DND-41 (cell line): ENCODE results near the gene ZNF576.
A peak's percentile ranks its signal among the peaks of the same experiment; 100 is the strongest.

Source experiments
- ATAC-seq: fragments of 200-7000 bp; cut with Tn5 transposase; 3 replicates; pipeline ENCODE4 v1.9.1; 2021; ENCODE audit warnings: low read depth; ENCODE audit not compliant: insufficient read depth
- DNase-seq: peaks from one replicate; pipeline ENCODE4 v3.0.0-alpha.2; 2020
- H2AFZ ChIP-seq: 2 replicates; pipeline ENCODE4 v1.6.0; 2012; ENCODE audit warnings: low read depth, low read length
- H3K27ac ChIP-seq: 2 replicates; pipeline ENCODE4 v1.5.1; 2012; ENCODE audit warnings: low read length, inconsistent platforms
- H3K27me3 ChIP-seq: fragments of 200-600 bp; sonication (generic); 2 replicates; pipeline ENCODE4 v1.6.0; 2012; ENCODE audit warnings: low read length, mild to moderate bottlenecking, inconsistent platforms; ENCODE audit not compliant: insufficient read depth, poor library complexity
- H3K36me3 ChIP-seq: 2 replicates; pipeline ENCODE4 v1.5.1; 2012; ENCODE audit warnings: low read length, inconsistent platforms; ENCODE audit not compliant: insufficient read depth
- H3K4me1 ChIP-seq: 2 replicates; pipeline ENCODE4 v1.5.1; 2012; ENCODE audit warnings: mild to moderate bottlenecking, low read length; ENCODE audit not compliant: insufficient read depth
- H3K4me2 ChIP-seq: 2 replicates; pipeline ENCODE4 v1.6.0; 2012; ENCODE audit warnings: mild to moderate bottlenecking, moderate library complexity, low read length, inconsistent platforms; ENCODE audit not compliant: insufficient read depth
- H3K4me3 ChIP-seq, 2 experiments: fragments of 200-600 bp in 1 of 2; shearing (Covaris generic) in 1 of 2; 2 replicates each; pipeline ENCODE4 v1.5.1; 2012 to 2016; ENCODE audit warnings: inconsistent platforms in 2 of 2, low read length in 2 of 2, mild to moderate bottlenecking in 2 of 2, low read depth in 1 of 2, moderate library complexity in 1 of 2
- H3K79me2 ChIP-seq: 2 replicates; pipeline ENCODE4 v1.6.0; 2012; ENCODE audit warnings: low read length, inconsistent platforms; ENCODE audit not compliant: insufficient read depth
- H3K9ac ChIP-seq: 2 replicates; pipeline ENCODE4 v1.6.0; 2012; ENCODE audit warnings: low read depth, mild to moderate bottlenecking, inconsistent platforms, low read length, moderate library complexity
- H3K9me3 ChIP-seq: 2 replicates; pipeline ENCODE4 v1.5.1; 2012; ENCODE audit warnings: low read length, moderate library complexity, mild to moderate bottlenecking, inconsistent platforms; ENCODE audit not compliant: insufficient read depth, severe bottlenecking
- H4K20me1 ChIP-seq: 2 replicates; pipeline ENCODE4 v1.6.0; 2012; ENCODE audit warnings: low read length; ENCODE audit not compliant: insufficient read depth
- CTCF ChIP-seq: IDR thresholded peaks from 2 replicates; pipeline ENCODE4 v1.5.1; 2012; ENCODE audit warnings: borderline replicate concordance, low read length, moderate library complexity, mild to moderate bottlenecking; ENCODE audit not compliant: poor library complexity, severe bottlenecking; ENCODE audit errors: extremely low read depth
- EZH2 ChIP-seq: IDR thresholded peaks from 3 replicates; pipeline ENCODE4 v1.6.1; 2012; ENCODE audit warnings: borderline replicate concordance, low read depth, mild to moderate bottlenecking, moderate library complexity, low read length, inconsistent platforms; ENCODE audit not compliant: severe bottlenecking

The ZNF576 gene

GRCh38 chr19:43560687-43561086 lies 35.7 kb upstream of the ZNF576 start:
- no peak for ATAC-seq
- Histone ChIP-seq H4K20me1 (peaks cover 23% of the 10 kb centered on the region), H3K4me2 (no peak overlapping the region), H3K4me3 (no peak overlapping the region), H3K27me3 (no peaks in the 10 kb centered on the region), H2AFZ (no peak overlapping the region), H3K4me1 (peaks cover 28% of the 10 kb centered on the region), H3K79me2 (peaks cover 30% of the 10 kb centered on the region), H3K36me3 (peaks cover 40% of the 10 kb centered on the region), H3K27ac (no peak overlapping the region), H3K9me3 (no peaks in the 10 kb centered on the region), H3K9ac (no peak overlapping the region)
- TF ChIP-seq CTCF (no peak), EZH2 (no peak)
- DNase-seq: no peak

GRCh38 chr19:43561139-43561970 lies 35.0 kb upstream of the ZNF576 start:
- H3K9me3 ChIP-seq: no peaks in the 10 kb centered on the region
- ATAC-seq (no peak), DNase-seq (no peak)
- H3K27ac ChIP-seq: peak overlapping the region; percentile 81
- H3K27me3 ChIP-seq: no peaks in the 10 kb centered on the region
- peaks cover 34% of the 10 kb centered on the region for H3K36me3 ChIP-seq
- H3K79me2 ChIP-seq: peaks cover 30% of the 10 kb centered on the region
- TF ChIP-seq CTCF (no peak), EZH2 (no peak)
- H3K4me2 ChIP-seq: no peak overlapping the region
- peaks cover 28% of the 10 kb centered on the region for H3K4me1 ChIP-seq
- H4K20me1 ChIP-seq: peaks cover 23% of the 10 kb centered on the region
- no peak overlapping the region for H3K9ac ChIP-seq
- no peak overlapping the region for H2AFZ ChIP-seq
- no peak overlapping the region for H3K4me3 ChIP-seq

GRCh38 chr19:43562226-43562697 lies 34.1 kb upstream of the ZNF576 start:
- H3K27ac ChIP-seq: peak overlapping the region; percentile 81
- H3K79me2 ChIP-seq: peaks cover 33% of the 10 kb centered on the region
- no peak for TF ChIP-seq EZH2
- TF ChIP-seq CTCF: no peak
- H4K20me1 ChIP-seq: peaks cover 23% of the 10 kb centered on the region
- no peak overlapping the region for H2AFZ ChIP-seq
- no peaks in the 10 kb centered on the region for H3K27me3 ChIP-seq
- ATAC-seq (no peak), DNase-seq (no peak)
- H3K36me3 ChIP-seq: peaks cover 33% of the 10 kb centered on the region
- no peaks in the 10 kb centered on the region for H3K9me3 ChIP-seq
- H3K9ac ChIP-seq: peak overlapping the region; percentile 34
- peaks cover 28% of the 10 kb centered on the region for H3K4me1 ChIP-seq
- H3K4me3 ChIP-seq: 0 out of 4 replicates have a peak overlapping the region, but pooled peaks of 1 of the 2 experiments have one; percentile 16
- H3K4me2 ChIP-seq: peak overlapping the region; percentile 51
